Glomerular endothelial cell (primary cell): ENCODE results near the gene UBTF. TPM values are rescaled to one million over a fixed set of nuclear protein-coding genes. Genes with fewer than 3 reads are reported as not detected.
"Not testable (repeated sequence)": the region's sequence is repeated elsewhere in the genome, so short reads cannot be mapped to it uniquely, and the experiment has no call there.

Experiments
- DNase-seq: peaks from one replicate; pipeline ENCODE4 v3.0.0-alpha.2; 2011; ENCODE audit warnings: low read depth, low spot score; ENCODE audit errors: extremely low read depth
- total RNA-seq: library from RNA; depleted of rRNA; stranded (reverse); fragments of >200 nt; gene quantifications from 2 replicates; pipeline ENCODE4 v1.2.3, GENCODE V29; 2015

The UBTF gene
- total RNA-seq, 1 donor from 2014 or later = 58.7 TPM

GRCh38 chr17:44247876-44248736 lies 28.6 kb upstream of the UBTF start:
- no peak for DNase-seq

- no peak for DNase-seq
These were observed 28.0 kb upstream of the UBTF start for GRCh38 chr17:44247440-44247841.

- DNase-seq = no peak
These were observed 21.7 kb upstream of the UBTF start for GRCh38 chr17:44241106-44241624.

- not testable (repeated sequence) for DNase-seq
These were observed 18.4 kb upstream of the UBTF start for GRCh38 chr17:44237886-44238285.

- no peak for DNase-seq
These were observed 17.0 kb upstream of the UBTF start for GRCh38 chr17:44236444-44236991.

GRCh38 chr17:44235583-44235936 lies 16.1 kb upstream of the UBTF start:
- DNase-seq = no peak

GRCh38 chr17:44233582-44233981 lies 14.1 kb upstream of the UBTF start:
- DNase-seq = no peak

GRCh38 chr17:44232061-44232460 lies 12.6 kb upstream of the UBTF start:
- no peak for DNase-seq

GRCh38 chr17:44230140-44230539 lies 10.7 kb upstream of the UBTF start:
- DNase-seq = no peak

GRCh38 chr17:44229090-44229489 lies 9.6 kb upstream of the UBTF start:
- DNase-seq = no peak

GRCh38 chr17:44223541-44224071 lies 4.1 kb upstream of the UBTF start:
- peak; percentile 81 for DNase-seq

- DNase-seq = no peak
These were observed 2.8 kb upstream of the UBTF start for GRCh38 chr17:44222112-44222869.

- DNase-seq = no peak
These were observed 2.3 kb upstream of the UBTF start for GRCh38 chr17:44221862-44222111.

GRCh38 chr17:44221084-44221861 lies 1.8 kb upstream of the UBTF start:
- no peak for DNase-seq

GRCh38 chr17:44220213-44221083 lies 973 bp upstream of the UBTF start:
- DNase-seq = no peak

GRCh38 chr17:44219108-44219615 lies 313 bp downstream of the UBTF start:
- no peak for DNase-seq

GRCh38 chr17:44218344-44219107 lies 949 bp downstream of the UBTF start:
- no peak for DNase-seq

GRCh38 chr17:44217738-44218343 lies 1.6 kb downstream of the UBTF start:
- no peak for DNase-seq
